NCI-H2081 (cell line): Measurements from ENCODE around the gene SEC14L1.
"Not testable (repeated sequence)": the region's sequence is repeated elsewhere in the genome, so short reads cannot be mapped to it uniquely, and the experiment has no call there.

Source experiments
- DNase-seq, 2 experiments: peaks; one replicate each; lab custom pipeline; 2025; lab: John Stamatoyannopoulos, UW

The SEC14L1 gene

DNA sequence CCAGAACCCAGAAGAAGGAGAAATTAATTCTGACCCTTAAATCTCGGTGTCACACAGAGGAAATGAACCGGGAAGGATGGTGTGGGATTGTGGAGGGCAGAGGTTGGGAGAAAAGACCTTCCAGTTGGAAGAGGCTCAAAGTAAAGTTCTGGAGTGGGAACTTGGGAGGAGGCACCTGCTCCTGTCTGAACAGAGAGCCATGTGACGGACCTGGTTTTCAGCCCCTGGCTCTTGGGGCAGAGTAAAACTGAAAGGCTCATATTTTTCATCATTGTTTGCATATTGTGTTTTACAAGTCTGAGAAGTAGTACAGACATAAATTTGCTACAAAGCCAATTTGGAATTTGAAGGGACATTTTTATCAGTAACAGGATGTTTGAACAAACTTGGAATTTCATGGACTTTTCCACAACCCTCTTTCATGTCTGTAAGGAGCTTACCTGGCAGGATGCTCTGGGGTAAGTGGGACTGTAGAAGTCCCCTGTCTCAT is 24.4 kb upstream of the SEC14L1 start:
- no peak for DNase-seq

DNA sequence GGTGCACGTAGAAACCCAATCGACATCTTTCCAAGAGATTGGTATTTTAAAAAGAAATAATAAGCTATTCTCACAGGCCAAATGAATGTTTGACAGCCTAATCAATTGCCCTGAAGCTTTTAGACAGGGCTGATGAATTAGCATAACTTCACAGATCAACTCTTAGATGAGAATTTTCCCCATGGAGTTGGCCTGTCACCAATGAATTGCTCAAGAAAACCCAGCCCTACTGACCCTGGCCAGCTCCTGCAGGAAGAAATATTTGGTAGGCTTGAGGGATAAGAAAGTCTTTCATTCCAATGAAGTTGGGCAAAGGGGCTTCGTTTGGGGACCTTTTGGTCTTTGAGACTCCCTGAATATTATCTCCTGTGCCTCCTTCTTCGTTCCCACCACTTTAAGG is 23.4 kb upstream of the SEC14L1 start:
- no peak for DNase-seq

DNA sequence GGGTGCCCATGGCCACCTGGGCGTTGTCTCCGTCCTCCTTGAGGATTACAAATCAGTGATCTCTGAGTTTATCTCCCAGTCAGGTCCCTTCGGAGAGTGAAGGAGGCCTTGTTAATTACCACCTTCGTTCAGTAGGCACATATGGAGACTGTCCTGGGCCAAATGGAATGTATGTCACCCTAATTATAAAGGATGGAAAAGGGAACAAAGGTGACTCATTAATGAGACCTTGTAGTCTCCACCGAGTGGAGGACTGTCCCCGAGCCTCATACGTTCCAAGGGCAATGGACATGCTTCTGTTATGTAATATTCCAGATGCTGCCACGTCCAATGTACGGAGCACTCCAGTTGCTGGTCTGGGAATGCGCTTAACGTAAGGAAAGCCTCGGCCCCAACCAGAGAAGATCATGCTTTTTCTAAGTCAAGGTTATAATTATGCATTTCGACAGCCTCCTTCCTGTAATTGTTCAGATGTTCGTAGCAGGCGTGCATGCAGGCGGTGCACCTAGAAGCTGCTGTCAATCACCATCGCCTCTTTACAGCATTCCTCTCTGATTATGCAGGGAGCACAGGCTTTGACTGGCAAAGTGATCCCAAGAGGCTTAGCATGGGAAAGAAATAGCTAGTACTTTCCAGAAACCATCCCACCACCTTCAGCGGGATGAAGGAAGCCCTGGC is 22.4 kb upstream of the SEC14L1 start:
- no peak for DNase-seq

DNA sequence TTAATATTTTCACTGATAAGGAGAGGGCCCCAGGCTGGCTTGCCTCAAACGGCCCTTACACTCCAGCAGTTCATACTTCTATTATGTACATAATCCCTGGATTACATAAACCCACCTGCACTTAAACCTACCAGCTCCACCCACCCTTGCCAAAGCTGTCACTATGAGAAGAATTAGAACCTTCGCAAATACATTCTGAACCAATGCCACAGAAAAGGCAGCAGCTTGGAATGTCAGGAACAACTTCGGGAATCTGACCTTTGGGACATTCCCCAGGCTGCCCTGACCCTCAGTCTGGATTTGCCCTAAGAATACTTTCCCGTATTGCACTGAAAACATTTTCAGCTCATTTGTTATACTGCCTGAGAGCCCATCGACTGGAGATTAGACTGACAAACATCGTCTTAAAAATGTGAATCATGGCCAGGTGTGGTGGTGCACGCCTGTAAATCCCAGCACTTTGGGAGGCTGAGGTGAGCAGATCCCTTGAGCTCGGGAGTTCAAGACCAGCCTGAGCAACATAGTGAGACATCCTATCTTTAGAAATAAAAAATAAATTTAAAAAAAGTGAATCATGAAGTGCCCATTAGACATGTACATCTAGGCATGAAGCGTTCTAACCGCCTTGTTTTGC is 21.0 kb upstream of the SEC14L1 start:
- no peak for DNase-seq

DNA sequence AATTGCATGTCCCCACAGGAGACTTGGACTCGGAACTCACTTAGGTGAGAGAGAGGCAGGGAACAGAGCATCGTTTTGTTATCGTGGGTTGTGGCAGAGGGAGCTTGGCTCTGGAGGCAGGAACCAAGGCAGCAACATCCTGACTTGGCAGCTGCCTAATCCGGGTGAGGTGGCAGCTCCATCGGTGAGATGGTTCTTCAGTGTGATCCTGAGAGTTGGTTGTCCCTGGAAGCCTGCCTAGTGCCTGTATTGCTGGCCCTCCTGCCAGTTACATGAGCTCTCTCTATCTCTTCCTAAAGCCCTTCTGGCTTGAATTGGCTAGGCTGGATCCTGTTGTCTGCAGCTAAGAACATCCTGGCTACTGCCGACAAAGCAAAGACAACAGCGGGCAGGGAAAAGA is 19.9 kb upstream of the SEC14L1 start:
- no peak for DNase-seq

DNA sequence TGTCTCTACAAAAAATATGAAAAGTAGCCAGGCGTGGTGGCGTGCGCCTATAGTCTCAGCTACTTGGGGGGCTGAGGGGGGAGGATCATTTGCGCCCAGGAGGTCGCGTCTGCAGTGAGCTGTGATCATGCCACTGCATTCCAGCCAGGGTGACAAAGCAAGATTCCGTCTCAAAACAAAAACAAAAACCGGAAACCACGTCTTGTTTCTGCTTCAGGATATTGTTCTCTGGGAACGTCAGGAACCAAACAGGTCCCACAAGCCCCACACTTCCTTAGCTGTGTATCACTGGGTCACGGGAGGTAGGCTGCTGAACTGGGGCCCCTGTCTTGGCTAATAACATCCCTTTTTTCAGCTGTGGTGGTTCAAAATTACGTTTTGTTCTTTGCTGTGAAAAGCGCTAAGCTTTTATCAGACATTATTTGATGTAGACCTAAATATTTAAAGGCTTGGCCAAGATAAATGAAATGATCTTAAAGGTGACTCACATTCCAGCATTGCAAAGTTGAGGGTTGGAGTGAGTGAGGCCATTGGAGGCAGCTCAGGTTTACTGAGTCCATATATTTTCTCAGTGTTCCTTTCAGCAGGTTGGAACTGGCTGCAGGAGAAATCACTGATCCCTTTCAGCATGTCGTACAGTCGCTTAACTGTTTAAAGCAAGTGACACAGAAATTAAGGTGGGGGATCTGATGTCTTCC is 16.4 kb upstream of the SEC14L1 start:
- no peak for DNase-seq

DNA sequence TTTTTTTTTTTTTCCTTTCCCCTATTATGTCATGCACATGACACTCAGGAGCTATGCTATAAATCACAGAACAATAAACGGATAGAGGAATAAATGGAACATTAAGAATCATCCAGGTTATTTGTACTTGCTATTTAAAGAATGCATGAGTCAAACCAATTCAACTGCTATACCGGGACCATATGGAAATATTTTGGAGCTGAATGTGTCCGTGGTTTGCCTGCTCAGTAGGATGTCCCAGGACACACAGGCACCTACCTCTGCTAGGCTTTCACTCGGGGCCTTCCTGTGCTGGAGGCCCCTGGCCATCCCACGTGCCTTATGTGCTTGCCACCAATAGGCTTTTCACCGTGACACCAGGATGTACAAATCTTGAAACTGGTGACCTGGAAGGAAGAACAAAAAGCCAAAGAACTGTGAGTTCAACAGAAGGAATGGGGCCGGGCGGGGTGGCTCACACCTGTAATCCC is 15.3 kb upstream of the SEC14L1 start:
- peak in 1 of 2 experiments; percentile 29 for DNase-seq

DNA sequence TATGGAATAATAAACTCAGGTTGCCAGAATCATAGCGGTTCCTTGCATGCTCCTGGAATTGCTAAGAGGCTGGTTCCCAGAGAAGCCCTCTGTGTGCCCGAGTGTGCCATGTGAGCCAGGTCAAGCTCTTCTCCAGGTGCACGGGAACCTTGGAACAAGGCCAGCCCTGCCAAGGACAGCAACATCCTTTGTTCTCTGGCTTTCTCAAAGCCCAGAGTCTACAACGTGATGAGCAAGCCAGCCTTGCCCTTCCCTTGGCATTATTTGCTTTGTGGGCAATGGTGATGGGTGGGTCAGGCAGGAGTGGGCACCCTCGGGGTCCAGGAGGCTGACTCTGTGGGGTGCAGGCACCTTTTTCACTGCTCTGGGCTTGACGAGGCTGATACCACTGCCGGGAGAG is 14.2 kb upstream of the SEC14L1 start:
- peak in 1 of 2 experiments; percentile 48 for DNase-seq

DNA sequence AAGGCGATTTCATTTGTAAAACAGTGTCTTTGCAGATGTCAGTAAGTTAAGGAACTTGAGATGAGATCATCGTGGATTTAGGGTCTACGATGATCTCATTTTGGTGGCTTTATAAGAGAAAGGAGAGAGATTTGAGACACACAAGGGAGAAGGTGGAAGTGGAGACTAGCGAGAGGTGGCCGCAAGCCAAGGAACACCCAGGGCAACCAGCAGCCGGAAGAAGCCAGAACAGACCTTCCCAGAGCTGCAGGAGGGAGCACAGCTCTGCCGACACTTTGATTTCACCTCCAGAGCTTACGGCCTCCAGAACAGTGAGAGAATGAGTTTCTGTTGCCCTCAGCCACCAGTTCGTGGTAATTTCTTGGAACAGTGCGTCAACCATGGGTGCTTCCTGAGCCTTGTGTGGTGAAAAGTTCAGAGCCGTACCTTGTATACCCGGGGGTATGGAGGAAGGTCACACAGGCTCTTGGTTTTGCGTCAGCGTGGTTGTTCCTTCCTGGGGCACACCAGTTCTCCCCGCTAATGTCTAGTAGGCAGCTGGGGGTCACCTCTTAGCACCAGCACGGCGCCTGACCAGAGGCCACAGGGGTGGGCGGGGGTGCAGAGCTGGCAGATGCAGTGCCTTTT is 12.9 kb upstream of the SEC14L1 start:
- DNase-seq = no peak

DNA sequence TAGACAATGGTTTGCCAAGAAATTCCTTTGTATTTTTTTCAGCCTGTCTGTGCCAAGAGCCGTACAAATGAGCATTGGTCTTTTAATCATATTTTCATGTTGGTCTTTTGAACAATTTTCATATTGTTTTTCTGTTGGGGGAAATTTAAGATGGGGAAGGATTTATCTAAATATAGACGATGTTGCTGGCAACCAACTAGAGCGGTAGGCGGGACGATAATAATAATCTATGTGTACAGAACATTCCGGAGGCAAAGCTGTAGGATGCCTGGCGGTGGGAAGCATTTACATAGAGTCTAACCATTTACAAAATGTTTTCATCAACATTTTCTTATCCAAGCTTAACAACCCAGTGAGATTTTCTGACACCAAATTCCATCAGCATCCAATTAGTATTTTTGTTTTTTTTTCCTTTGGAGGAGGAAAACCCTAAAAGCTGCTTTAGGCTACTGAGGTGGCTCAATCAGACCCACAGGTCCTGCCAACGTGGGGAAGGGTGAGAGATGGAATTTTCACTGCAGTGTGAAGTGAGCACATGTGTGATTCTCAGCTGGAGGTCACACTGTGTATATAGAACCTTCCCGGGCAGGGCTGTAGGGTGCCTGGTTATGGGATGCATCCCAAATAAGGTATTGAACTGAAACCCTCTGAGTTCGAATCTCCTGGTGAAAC is 11.7 kb upstream of the SEC14L1 start:
- peak in 1 of 2 experiments; percentile 34 for DNase-seq

DNA sequence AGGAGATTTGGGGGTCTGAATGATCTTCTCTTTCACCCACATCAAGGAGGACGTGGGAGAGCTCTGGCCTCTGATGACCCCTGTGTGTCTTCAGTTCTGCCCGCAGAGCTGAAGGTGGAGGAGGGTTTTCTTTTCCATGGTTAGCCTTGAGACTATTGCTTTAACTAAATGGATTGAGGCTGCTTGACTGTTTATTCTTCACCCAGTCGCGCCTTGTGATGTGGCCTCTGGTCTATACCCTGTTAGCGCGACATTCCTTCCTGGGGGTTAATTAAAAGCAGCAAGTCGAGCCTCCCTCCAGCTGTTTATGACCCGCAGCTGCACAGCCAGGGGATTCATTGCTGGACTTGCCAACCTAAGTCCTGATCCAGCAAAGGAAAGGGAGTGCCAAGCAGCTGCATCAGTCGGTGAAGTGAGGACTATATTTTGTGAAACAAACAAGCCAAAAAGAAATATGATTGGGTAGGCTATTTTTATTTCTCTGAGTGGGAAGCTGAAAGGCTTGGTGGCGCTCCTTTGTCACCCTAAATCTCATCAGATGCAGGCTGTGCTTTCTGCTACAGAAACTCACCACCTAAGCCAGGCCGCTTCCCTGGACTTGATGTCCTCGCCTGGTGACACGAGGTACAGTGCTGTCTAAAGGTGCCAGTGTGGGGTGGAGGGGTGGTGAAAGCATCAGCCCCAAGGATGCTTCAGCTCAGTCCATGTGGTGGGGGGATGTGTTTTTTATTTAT is 11.0 kb upstream of the SEC14L1 start:
- peak in 1 of 2 experiments; percentile 52 for DNase-seq

DNA sequence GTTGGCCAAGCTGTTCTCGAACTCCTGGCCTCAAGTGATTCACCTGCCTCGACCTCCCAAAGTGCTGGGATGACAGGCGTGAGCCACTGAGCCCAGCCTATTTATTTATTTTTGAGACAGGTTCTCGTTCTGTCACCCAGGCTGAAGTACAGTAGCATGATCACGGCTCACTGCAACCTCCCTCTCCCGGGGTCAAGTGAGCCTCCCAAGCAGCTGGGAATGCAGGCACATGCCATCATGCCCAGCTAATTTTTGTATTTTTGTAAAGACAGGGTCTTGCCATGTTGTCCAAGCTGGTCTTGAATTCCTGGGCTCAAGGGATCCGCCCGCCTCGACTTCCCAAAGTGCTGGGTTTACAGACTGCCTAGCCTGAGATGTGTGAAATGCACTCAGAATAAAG is 10.2 kb upstream of the SEC14L1 start:
- DNase-seq = no peak

DNA sequence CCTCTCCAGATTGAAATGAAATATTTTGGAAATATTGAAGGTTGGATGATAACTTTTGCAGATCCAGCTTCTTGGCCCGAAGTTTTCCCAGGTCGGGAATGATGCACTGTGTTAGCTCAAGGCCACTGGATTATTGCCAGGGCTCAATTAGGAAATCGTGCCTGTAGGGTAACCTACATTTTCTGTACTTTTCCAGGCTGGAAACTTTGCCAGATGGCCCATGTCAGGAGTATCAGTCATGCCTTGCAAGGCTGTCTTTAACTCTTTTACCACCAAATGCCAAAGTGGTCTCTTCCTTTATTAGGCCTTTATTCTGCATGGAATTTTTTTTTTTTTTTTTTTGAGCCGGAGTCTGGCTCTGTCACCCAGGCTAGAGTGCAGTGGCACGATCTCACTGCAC is 8.9 kb upstream of the SEC14L1 start:
- peak in 1 of 2 experiments; percentile 31 for DNase-seq

DNA sequence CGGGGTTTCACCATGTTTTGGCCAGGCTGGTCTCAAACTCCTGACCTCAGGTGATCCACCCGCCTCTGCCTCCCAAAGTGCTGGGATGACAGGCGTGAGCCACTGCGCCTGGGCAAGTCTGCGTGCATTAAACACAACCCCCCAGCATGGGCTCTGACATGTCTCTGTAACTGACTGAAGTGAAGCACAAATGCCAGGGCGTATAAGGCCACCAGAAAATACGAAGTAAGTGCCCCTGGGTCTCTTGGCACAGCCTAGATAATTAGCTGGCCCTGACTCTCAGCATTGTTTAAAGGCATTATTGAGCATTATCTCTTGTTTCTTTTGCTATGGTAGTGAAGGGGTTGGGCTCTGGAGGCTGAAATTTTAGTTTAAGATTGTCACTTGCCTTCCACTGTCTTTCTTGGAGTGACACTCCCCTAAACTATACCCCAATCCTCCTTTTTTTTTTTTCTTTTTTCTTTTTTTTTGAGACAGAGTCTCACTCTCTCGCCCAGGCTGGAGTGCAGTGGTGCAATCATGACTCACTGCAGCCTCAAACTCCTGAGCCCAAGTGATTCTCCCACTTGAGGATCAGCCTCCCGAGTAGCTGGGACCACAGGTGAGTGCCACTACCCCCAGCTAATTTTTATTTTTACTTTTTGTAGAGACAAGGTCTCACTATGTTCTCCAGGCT is 8.2 kb upstream of the SEC14L1 start:
- no peak for DNase-seq

DNA sequence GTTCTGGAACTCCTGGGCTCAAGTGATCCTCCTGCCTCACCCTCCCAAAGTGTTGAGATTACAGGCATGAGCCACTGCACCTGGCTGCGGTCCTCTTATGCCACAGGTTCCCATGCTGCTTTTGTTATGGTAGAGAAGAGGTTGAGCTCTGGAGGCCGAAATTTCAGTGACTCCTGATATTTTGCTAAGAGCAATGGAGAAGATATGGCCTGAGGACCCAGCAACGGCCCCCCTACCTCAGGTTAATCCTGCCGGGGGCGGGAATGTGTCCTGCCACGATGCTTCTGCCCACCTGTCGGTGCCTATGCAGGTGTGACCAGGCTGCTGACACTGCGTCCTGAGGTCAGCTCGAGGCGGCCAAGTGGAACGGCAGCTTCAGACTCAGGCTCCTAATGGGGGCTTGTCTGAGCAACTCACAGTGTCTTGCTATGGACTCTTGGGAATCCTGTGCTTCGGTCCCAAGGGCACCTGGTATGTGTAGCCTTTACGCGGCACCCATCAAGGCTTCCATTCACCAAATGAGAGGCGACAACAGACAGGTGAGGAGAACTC is 7.6 kb upstream of the SEC14L1 start:
- DNase-seq = no peak

DNA sequence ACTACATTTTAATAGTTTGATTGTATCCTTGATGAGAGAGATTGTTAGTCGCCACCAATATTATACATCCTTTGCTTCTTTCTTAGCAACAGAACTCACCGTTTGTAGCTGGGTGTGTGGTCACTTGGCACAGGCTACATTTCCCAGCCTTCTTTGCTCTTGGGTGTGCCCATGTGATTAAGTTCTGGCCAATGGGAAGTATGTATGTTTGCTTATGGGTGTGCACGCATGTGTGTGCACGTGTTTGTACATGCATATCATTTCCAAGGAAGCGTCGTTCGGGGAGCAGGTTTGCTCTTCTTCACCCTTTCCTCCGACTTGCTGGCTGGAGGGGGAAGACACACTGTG is 4.4 kb upstream of the SEC14L1 start:
- DNase-seq = no peak

DNA sequence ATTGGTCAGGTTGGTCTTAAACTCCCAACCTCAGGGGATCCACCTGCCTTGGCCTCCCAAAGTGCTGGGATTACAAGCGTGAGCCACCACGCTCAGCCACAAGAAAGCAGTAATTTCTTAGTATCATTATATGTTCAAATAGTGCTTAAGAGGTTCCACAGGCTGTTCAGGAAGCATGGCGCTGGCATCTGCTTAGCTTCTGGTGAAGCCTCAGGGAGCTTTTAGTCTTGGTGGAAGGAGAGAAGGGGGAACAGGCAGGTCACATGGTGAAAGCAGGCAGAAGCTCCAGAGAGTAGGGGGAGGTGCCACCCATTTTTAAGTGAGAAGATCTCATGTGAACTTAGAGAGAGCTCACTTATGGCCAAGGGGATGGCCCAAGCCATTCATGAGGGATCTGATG is 3.7 kb upstream of the SEC14L1 start:
- DNase-seq = no peak

DNA sequence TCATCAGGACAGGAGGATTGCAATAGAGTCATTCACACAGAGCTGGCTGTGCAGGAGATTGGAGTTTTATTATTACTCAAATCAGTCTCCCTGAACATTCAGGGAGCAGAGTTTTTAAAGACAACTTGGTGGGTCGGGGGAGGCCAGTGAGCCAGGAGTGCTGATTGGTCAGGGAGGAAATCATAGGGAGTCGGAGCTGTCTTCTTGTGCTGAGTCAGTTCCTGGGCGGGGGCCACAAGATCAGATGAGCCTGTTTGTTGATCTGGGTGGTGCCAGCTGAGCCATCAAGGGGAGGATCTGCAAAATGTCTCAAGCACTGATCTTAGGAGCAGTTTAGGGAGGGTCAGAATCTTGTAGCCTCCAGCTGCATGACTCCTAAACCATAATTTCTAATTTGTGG is 2.9 kb upstream of the SEC14L1 start:
- not testable (repeated sequence) for DNase-seq

DNA sequence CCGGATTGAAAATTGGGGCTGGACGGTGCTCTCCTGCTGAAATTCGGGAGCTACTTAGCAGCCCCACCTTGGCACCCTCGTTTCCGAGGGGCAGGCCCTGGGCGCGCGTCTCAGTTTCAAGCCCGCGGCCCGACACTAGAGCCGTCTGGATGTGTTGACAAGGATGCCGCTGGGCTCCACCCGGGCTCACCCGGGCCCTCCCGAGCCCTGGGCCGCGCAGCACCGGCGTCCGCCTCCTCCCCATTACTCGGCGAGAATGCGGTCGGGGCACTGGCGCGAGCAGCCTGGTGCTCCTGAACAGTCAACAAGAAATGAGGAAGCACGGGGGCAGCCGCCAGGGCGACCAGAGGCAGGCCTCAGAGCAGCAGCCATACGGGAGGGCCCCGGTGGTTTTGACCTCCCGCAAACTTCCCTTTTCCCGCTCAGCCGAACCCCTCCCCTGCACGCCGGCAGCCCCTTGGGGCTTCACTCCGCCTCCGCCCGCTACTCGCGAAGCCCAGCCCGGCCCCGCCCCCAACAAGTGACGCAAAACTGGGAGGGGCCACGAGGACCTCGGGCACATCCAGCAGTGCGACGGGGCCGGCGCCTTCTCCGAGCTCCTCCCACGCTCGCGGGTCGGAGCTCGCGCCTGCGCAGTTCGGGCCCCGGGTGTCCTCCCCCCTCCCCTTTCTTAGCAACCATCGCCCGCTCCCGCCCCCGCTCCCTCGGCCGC is 447 bp upstream of the SEC14L1 start:
- peak; percentile 98 to 100 for DNase-seq
